ENCODE data around the gene ACOX1. TPM values are rescaled to one million over a fixed set of nuclear protein-coding genes. Genes with fewer than 3 reads are reported as not detected.

The ACOX1 gene
- total RNA-seq, 1 donor from 2014 or later, result 54.6 TPM

GRCh38 chr17:75909051-75909811, 69.7 kb downstream of the ACOX1 start:
- peak overlapping the region; percentile 84 for H3K27ac Mint-ChIP-seq
- no peak for DNase-seq (ENCODE audit: low spot score, unreplicated experiment)
- no peak overlapping the region for H3K4me3 Mint-ChIP-seq (ENCODE audit: low read depth)
- no peaks in the 10 kb centered on the region for H3K4me1 Mint-ChIP-seq (ENCODE audit: low read depth)
- no peaks in the 10 kb centered on the region for H3K9me3 Mint-ChIP-seq (ENCODE audit: low read depth)
- TF ChIP-seq CTCF (IDR thresholded peaks at IDR 0.05; ENCODE audit: unreplicated experiment), result no peak
- no peaks in the 10 kb centered on the region for H3K36me3 Mint-ChIP-seq (ENCODE audit: insufficient read depth)
- H3K27me3 Mint-ChIP-seq, result no peaks in the 10 kb centered on the region

GRCh38 chr17:75908201-75908600, 70.8 kb downstream of the ACOX1 start:
- H3K4me3 Mint-ChIP-seq (ENCODE audit: low read depth), result no peak overlapping the region
- H3K27ac Mint-ChIP-seq, result peak overlapping the region; percentile 83
- H3K27me3 Mint-ChIP-seq, result no peaks in the 10 kb centered on the region
- H3K36me3 Mint-ChIP-seq (ENCODE audit: insufficient read depth), result no peaks in the 10 kb centered on the region
- H3K9me3 Mint-ChIP-seq (ENCODE audit: low read depth), result no peaks in the 10 kb centered on the region
- no peak for DNase-seq (ENCODE audit: low spot score, unreplicated experiment)
- H3K4me1 Mint-ChIP-seq (ENCODE audit: low read depth), result peaks cover 2% of the 10 kb centered on the region
- no peak for TF ChIP-seq CTCF (IDR thresholded peaks at IDR 0.05; ENCODE audit: unreplicated experiment)

GRCh38 chr17:75906143-75906884, 72.7 kb downstream of the ACOX1 start:
- no peak overlapping the region for H3K4me3 Mint-ChIP-seq (ENCODE audit: low read depth)
- peaks cover 2% of the 10 kb centered on the region for H3K36me3 Mint-ChIP-seq (ENCODE audit: insufficient read depth)
- H3K4me1 Mint-ChIP-seq (ENCODE audit: low read depth), result peaks cover 2% of the 10 kb centered on the region
- no peak overlapping the region for H3K27ac Mint-ChIP-seq
- DNase-seq (ENCODE audit: low spot score, unreplicated experiment), result no peak
- no peaks in the 10 kb centered on the region for H3K27me3 Mint-ChIP-seq
- TF ChIP-seq CTCF (IDR thresholded peaks at IDR 0.05; ENCODE audit: unreplicated experiment), result no peak
- no peaks in the 10 kb centered on the region for H3K9me3 Mint-ChIP-seq (ENCODE audit: low read depth)

- Mint-ChIP-seq H3K36me3 (ENCODE audit: insufficient read depth) (peaks cover 2% of the 10 kb centered on the region), H3K4me1 (ENCODE audit: low read depth) (peaks cover 2% of the 10 kb centered on the region), H3K9me3 (ENCODE audit: low read depth) (no peaks in the 10 kb centered on the region), H3K27me3 (no peaks in the 10 kb centered on the region), H3K4me3 (ENCODE audit: low read depth) (peak within 1 kb of the TSS; percentile 85), H3K27ac (peak within 1 kb of the TSS; percentile 98)
- peak; percentile 96 for DNase-seq (ENCODE audit: low spot score, unreplicated experiment)
- peak; percentile 99 for TF ChIP-seq CTCF (IDR thresholded peaks at IDR 0.05; ENCODE audit: unreplicated experiment)
Measured at GRCh38 chr17:75904749-75905521, 74.0 kb downstream of the ACOX1 start, which contains the start of gene MRPL38. TSS of gene MRPL38 (minus strand) at chr17:75904884. CDS start at chr17:75904875, 9 bp downstream.

GRCh38 chr17:75902406-75902805, 76.6 kb downstream of the ACOX1 start:
- no peak for DNase-seq (ENCODE audit: low spot score, unreplicated experiment)
- Mint-ChIP-seq H3K27ac (no peak overlapping the region), H3K4me3 (ENCODE audit: low read depth) (no peak overlapping the region), H3K36me3 (ENCODE audit: insufficient read depth) (peaks cover 2% of the 10 kb centered on the region), H3K4me1 (ENCODE audit: low read depth) (peaks cover 2% of the 10 kb centered on the region), H3K27me3 (no peaks in the 10 kb centered on the region), H3K9me3 (ENCODE audit: low read depth) (no peaks in the 10 kb centered on the region)
- TF ChIP-seq CTCF (IDR thresholded peaks at IDR 0.05; ENCODE audit: unreplicated experiment), result no peak
